Natural killer cell (primary cell): Measurements from ENCODE around the gene DNAI2. TPM values are rescaled to one million over a fixed set of nuclear protein-coding genes. Genes with fewer than 3 reads are reported as not detected.

ENCODE experiments used
- ATAC-seq, 3 donors: fragments of 150-1000 bp in 2 of 3; fragments of 200-7000 bp in 1 of 3; cut with Tn5 transposase; 1 replicate in 1 of 3; 2 replicates in 2 of 3; pipeline ENCODE4 v1.10.0; 2021; ENCODE audit warnings: mild to moderate bottlenecking in 2 of 3, moderate library complexity in 2 of 3
- DNase-seq, 2 donors: peaks; one replicate each; pipeline versions ENCODE4 v3.0.0 to v3.0.0-alpha.2; 2013 to 2021; ENCODE audit warnings: mixed read lengths in 1 of 2
- H3K27ac ChIP-seq: one replicate; pipeline ENCODE4 v1.5.1; 2013; ENCODE audit warnings: mild to moderate bottlenecking, low read length
- H3K27me3 ChIP-seq: one replicate; pipeline ENCODE4 v1.6.1; 2013; ENCODE audit warnings: low read length; ENCODE audit not compliant: control insufficient read depth, insufficient read depth
- H3K36me3 ChIP-seq: one replicate; pipeline ENCODE4 v1.6.1; 2013; ENCODE audit warnings: low read length; ENCODE audit not compliant: control insufficient read depth, insufficient read depth
- H3K4me1 ChIP-seq: one replicate; pipeline ENCODE4 v1.6.1; 2013; ENCODE audit warnings: low read length; ENCODE audit not compliant: control insufficient read depth, insufficient read depth
- H3K4me3 ChIP-seq: one replicate; pipeline ENCODE4 v1.5.1; 2013; ENCODE audit warnings: low read length
- H3K9me3 ChIP-seq: one replicate; pipeline ENCODE4 v1.6.1; 2013; ENCODE audit warnings: low read length; ENCODE audit not compliant: control insufficient read depth, insufficient read depth
- H3K27ac Mint-ChIP-seq, 2 donors: one replicate each; pipeline ENCODE4 v1.8.0; 2022; ENCODE audit warnings: mild to moderate bottlenecking in 2 of 2, mixed read lengths in 2 of 2, moderate library complexity in 1 of 2
- H3K27me3 Mint-ChIP-seq, 2 donors: one replicate each; pipeline ENCODE4 v1.8.0; 2022; ENCODE audit warnings: low read depth in 2 of 2, mixed read lengths in 2 of 2
- H3K36me3 Mint-ChIP-seq: one replicate; pipeline ENCODE4 v1.8.0; 2022; ENCODE audit warnings: mixed read lengths
- H3K4me1 Mint-ChIP-seq, 2 donors: one replicate each; pipeline ENCODE4 v1.8.0; 2022; ENCODE audit warnings: mixed read lengths in 2 of 2
- H3K4me3 Mint-ChIP-seq: one replicate; pipeline ENCODE4 v1.8.0; 2022; ENCODE audit warnings: mild to moderate bottlenecking, moderate library complexity, mixed read lengths
- H3K9me3 Mint-ChIP-seq, 2 donors: one replicate each; pipeline ENCODE4 v1.8.0; 2022; ENCODE audit warnings: mixed read lengths in 2 of 2
- WGBS: methylation state at CpG from one replicate; pipeline ENCODE4 v1.1.7; 2013; ENCODE audit warnings: missing lambda C conversion rate; ENCODE audit not compliant: insufficient coverage; 5-methylcytosine and 5-hydroxymethylcytosine counted together
- intact Hi-C: fragments of 100-400 bp; cut with micrococcal nuclease; formaldehyde crosslinking; loops from one replicate; pipeline ENCODE4 v1.14.2; 2022
- total RNA-seq, 4 donors: library from RNA; stranded (reverse); fragments of 120-200 nt in 1 of 4; gene quantifications; one replicate each; pipeline versions ENCODE4 v1.2.3 to v1.2.4, GENCODE V29; 2013 to 2022
- TF ChIP-seq, protein P1 (sequence below): fragments of 200-600 bp; IDR thresholded peaks from one replicate; pipeline ENCODE4 v1.8.0; 2022; ENCODE audit warnings: antibody characterized with exemption

Gene DNAI2
- total RNA-seq, 3 donors from 2014 or later (not counting 1 experiment from before 2014, with no cell fraction given) = 0.35 to 1.8 (median 1.2) TPM

DNA sequence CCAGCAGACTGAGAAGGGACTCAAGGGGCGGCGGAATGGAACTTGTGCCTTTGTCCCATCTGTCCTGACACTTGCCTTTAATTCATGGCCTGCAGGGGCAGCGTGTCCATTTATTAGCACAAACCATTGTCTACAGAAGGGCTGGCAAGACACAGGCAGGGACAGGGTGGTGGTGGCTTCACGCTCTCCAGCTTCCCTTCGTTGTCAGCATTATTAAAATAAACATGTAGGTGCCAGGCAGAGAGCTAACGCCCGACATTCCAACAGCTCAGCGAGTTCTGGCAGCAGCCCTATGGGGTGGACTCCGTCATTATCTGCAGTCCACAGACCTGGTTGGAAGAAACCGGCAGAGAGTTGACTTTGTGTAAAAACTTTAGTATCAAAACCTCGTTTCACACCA is 16.3 kb downstream of the DNAI2 start:
- no peak overlapping the region for H3K27ac Mint-ChIP-seq
- H3K36me3 ChIP-seq = no peaks in the 10 kb centered on the region
- H3K9me3 ChIP-seq = no peaks in the 10 kb centered on the region
- 88% methylated on average over 11 of the region's 11 CpGs for WGBS
- no peaks in the 10 kb centered on the region for H3K4me1 ChIP-seq
- no peak overlapping the region for H3K4me3 ChIP-seq
- H3K27ac ChIP-seq = no peak overlapping the region
- H3K27me3 Mint-ChIP-seq = no peaks in the 10 kb centered on the region
- DNase-seq (no peak), ATAC-seq (no peak)
- H3K36me3 Mint-ChIP-seq = no peaks in the 10 kb centered on the region
- intact Hi-C loops = no loop called here
- TF ChIP-seq, protein P1, sequence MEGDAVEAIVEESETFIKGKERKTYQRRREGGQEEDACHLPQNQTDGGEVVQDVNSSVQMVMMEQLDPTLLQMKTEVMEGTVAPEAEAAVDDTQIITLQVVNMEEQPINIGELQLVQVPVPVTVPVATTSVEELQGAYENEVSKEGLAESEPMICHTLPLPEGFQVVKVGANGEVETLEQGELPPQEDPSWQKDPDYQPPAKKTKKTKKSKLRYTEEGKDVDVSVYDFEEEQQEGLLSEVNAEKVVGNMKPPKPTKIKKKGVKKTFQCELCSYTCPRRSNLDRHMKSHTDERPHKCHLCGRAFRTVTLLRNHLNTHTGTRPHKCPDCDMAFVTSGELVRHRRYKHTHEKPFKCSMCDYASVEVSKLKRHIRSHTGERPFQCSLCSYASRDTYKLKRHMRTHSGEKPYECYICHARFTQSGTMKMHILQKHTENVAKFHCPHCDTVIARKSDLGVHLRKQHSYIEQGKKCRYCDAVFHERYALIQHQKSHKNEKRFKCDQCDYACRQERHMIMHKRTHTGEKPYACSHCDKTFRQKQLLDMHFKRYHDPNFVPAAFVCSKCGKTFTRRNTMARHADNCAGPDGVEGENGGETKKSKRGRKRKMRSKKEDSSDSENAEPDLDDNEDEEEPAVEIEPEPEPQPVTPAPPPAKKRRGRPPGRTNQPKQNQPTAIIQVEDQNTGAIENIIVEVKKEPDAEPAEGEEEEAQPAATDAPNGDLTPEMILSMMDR = no peak
- H3K4me1 Mint-ChIP-seq = peaks cover 4 to 9% of the 10 kb centered on the region in 2 donors
- no peak overlapping the region for H3K4me3 Mint-ChIP-seq
- no peaks in the 10 kb centered on the region for H3K27me3 ChIP-seq
- H3K9me3 Mint-ChIP-seq = no peaks in the 10 kb centered on the region

DNA sequence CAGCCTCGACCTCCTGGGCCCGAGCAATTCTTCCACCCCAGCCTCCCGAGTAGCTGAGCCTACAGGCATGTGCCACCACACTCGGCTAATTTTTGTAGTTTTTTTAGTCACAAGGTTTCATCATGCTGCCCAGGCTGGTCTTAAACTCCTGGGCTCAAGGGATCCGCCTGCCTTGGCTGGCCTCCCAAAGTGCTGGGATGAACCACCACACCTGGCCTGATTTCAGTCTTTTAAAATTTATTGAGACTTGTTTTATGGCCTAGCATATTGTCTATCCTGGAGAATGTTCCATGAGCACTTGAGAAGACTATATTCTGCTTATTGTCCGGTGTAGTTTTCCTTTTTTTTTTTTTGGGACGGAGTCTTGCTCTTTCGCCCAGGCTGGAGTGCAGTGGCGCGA is 18.5 kb downstream of the DNAI2 start:
- intact Hi-C loops = no loop called here
- Mint-ChIP-seq H3K4me3 (no peak overlapping the region), H3K27ac (no peak overlapping the region), H3K27me3 (no peaks in the 10 kb centered on the region), H3K9me3 (no peaks in the 10 kb centered on the region), H3K4me1 (peaks cover 4 to 9% of the 10 kb centered on the region in 2 donors), H3K36me3 (no peaks in the 10 kb centered on the region)
- ATAC-seq (no peak), DNase-seq (no peak)
- Histone ChIP-seq H3K9me3 (no peaks in the 10 kb centered on the region), H3K36me3 (no peaks in the 10 kb centered on the region), H3K27ac (no peak overlapping the region), H3K4me1 (no peaks in the 10 kb centered on the region), H3K4me3 (no peak overlapping the region), H3K27me3 (no peaks in the 10 kb centered on the region)
- TF ChIP-seq, protein P1 = no peak
- 94% methylated on average over 10 of the region's 10 CpGs for WGBS

DNA sequence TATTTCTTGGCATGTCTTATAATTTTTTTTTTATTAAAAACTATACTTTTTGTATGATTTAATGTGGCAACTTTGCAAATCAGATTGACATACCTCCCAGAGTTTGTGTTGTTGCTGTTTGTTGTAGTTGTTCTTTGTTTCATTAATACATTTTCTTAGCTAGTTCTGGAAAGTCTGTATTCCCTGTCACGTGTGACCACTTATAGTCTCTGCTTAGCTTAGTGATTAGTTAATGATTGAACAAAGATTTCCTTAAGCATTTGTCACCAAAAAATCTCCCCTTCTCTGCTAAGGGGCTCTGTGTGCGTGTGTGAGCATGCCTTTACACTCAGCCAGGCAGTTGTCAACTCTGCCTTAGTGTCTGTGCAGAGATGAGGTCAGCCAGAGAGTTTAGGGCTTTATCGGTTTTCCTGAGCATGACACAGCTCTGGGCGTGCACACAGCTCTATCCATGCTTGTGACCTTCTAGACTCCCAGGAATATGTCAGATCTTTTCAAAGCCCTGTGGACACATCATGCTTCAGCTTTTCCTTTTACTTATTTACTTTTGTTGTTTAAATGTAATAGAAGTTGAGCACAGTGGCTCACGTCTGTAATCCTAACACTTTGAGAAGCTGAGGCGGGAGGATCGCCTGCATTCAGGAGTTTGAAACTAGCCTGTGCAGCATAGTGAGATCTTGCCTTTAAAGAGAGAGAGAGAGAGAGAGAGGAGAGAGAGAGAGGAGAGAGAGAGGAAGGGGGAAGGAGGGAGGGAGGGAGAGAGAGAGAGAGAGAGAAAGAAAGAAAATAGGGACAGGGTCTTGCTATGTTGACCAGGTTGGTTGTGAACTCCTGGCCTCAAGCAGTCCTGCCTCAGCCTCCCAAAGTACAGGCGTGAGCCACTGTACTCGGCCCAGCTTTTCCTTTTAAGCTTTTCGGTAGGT is 21.9 kb downstream of the DNAI2 start:
- H3K36me3 Mint-ChIP-seq = no peaks in the 10 kb centered on the region
- H3K4me1 Mint-ChIP-seq = no peaks in the 10 kb centered on the region
- H3K27ac Mint-ChIP-seq = no peak overlapping the region
- 92% methylated on average over 9 of the region's 10 CpGs for WGBS
- H3K27me3 Mint-ChIP-seq = no peaks in the 10 kb centered on the region
- no peak overlapping the region for H3K4me3 ChIP-seq
- intact Hi-C loops = no loop called here
- H3K36me3 ChIP-seq = no peaks in the 10 kb centered on the region
- no peaks in the 10 kb centered on the region for H3K4me1 ChIP-seq
- TF ChIP-seq, protein P1 = no peak
- peak in 1 of 3 donors; percentile 18 for ATAC-seq
- DNase-seq = no peak
- H3K9me3 Mint-ChIP-seq = no peaks in the 10 kb centered on the region
- no peaks in the 10 kb centered on the region for H3K9me3 ChIP-seq
- no peak overlapping the region for H3K27ac ChIP-seq
- H3K27me3 ChIP-seq = no peaks in the 10 kb centered on the region
- no peak overlapping the region for H3K4me3 Mint-ChIP-seq
